ENCODE results near the gene TEAD3.
"Not testable (repeated sequence)": the region's sequence is repeated elsewhere in the genome, so short reads cannot be mapped to it uniquely, and the experiment has no call there.

TEAD3 gene

DNA sequence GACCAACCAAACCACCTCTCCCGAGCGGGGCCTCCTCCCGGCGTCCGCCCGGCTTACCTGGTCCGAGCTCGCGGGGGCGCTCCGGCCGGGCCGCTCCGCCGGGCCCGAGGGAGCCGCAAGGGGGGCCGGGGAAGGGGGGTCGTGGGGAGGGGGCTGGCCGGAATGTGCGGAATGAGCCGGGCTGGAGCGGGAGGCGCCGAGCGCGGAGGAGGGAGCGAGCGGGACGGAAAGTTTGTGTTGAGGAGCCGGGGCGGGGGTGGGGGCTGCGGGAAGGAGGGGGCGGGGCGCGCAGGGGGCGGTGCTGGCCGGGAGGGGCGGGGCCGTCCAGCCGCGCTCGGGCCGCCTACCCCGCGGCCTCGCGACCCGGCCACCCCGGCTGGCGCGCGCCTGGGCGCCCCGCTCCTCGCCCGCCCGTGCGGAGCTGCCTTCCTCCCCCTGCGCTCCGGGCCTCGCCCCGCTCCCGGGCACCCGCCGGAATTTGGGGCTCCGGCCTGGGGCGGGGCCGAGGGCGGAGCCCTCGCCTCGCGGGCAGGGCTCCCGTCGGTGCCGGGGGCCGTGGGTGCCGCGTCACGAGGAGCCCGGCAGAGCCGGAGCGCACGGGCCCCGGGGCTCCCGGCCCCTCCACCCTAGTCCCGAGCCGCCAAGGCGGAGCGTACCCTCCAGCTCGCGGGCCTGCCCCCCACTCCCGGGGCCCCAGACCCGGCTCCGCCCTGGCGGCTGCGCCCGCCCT lies at the start of gene TEAD3:
TEAD3 (minus strand) TSS at position 239 of the 730 bp plus-strand sequence.
- peak in 1 of 2 donors; percentile 47 for DNase-seq

DNA sequence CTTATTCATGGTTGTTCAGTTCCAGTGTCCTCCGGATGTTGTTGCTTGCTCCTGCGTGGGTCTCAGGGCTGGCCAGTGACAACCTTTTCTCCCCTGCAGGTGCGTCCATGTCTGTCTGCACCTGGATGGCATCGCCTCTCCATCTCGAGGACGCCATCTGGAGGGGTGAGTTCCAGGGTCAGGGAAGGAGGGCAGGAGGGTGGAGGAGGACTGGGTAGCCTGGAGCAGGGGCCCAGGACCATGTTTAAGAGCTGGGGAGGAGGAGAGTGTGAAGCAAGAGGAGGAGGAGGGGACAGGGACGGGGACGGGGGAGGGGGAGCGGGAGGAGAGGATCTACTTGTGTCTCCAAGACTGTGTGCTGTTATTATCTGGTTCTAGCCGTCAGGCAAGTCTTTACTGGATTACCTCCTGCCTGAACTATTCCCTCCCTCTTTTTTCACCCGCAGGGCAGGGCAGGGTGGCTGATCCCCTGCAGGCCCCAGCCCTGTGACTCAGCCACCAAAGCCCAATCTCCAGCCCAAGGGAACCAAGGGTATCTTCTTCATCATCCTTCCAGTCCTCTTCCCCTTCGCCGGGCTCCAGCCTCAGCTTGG lies 48.0 kb upstream of the TEAD3 start:
- no peak for DNase-seq

DNA sequence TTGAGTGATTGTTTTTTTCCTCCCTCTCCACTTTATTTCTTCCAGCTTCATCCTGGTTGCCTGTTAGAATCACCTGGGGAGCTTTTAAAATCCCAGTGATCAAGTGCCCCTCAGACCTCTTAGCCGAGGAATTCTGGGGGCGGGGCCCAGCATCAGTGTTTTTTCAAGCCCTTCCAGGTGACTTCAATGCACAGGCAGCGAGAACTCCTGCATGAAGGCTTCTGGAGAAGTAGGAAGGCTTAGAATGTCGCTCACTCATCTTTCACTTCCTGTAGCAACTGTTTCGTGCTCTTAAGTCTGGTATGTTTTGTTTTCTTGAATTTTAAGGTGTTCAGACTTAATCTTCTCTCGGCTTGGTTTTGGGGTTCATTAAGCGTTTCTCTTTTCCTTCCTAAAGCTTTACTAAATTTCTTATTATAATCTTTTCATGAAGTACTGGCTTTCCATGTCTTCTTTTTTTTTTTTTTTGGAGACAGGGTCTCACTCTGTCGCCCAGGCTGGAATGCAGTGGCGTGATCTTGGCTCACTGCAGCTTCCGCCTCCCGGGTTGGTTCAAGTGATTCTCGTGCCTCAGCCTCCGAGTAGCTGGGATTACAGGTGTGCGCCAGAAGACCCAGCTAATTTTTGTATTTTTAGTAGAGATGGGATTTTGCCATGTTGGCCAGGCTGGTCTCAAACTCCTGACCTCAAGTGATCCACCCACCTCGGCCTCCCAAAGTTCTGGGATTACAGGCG lies 46.7 kb upstream of the TEAD3 start:
- DNase-seq, result no peak

DNA sequence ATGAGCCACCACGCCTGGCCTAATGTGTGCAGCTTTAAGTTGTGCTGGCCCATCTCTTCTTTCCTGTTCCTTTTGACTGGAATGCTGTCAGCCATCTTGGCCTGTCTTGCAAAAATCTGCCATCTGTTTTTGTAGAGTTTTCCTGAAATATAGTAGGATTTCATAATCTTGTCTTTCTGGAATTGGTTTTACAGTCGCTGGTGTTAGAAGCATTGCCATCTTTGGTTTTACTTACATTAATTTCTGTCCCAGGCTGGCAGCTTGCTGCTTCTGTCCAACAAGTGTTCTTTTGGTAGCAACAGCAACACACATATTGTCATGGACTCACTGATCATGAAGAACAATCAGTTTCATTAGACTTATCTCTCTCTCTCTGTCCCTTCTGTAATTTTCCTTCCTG lies 45.0 kb upstream of the TEAD3 start:
- DNase-seq, result no peak

- no peak for DNase-seq
Observed at GRCh38 chr6:35539223-35539622, 42.3 kb upstream of the TEAD3 start.

GRCh38 chr6:35535847-35536246 lies 39.0 kb upstream of the TEAD3 start:
- not testable (repeated sequence) for DNase-seq

DNA sequence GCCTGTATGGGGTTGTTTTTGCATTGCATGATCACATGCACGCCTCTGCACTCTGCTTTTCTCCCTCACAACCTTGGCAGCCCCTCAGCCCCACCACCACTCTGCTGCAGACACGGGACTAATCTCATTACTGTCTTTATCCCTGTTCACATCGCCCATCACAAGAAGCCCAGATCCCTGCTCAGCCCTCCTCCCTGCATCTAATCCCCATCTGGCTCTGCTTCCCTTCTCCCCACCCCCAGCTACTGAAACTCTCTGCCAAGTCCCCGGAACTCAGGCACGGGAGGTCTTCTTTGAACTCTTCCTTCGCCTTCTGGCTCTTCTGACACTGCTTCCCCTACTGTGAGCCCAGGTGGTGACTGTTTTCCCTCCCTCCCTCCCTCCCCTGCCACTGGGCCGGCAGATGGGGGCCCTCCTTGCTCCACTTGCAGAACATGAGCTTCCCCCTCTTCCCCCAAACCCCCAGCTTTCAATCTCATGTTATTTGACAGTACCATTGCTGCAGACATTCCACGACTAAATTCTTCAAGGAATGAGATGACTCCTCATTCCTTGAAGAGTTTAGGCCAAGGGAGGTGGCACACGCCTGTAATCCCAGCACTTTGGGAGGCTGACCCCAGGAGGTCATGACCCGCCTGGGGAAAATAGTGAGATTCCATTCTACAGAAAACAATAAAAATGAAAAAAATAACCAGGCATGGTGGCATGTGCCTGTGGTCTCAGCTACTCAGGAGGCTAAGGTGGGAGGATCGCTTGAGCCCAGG lies 37.7 kb upstream of the TEAD3 start:
- DNase-seq, result no peak

DNA sequence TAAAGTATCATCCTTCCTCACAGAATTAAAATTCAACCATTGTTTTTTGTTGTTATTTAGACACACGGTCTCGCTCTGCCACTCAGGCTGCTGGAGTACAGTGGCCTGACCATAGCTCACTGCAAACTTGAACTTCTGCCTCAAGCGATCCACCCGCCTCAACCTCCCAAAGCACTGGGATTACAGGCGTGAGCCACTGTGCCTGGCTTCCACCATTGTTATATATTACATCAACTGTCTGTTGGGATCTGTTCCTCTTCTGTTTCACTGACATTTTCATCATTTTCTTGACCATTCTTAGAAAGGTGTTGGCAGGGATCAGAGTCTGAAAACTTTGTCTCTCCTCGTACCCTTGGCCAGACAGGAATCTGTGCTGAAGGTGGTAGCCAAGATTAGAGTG lies 37.1 kb upstream of the TEAD3 start:
- no peak for DNase-seq

GRCh38 chr6:35532126-35532525 lies 35.2 kb upstream of the TEAD3 start:
- no peak for DNase-seq

DNA sequence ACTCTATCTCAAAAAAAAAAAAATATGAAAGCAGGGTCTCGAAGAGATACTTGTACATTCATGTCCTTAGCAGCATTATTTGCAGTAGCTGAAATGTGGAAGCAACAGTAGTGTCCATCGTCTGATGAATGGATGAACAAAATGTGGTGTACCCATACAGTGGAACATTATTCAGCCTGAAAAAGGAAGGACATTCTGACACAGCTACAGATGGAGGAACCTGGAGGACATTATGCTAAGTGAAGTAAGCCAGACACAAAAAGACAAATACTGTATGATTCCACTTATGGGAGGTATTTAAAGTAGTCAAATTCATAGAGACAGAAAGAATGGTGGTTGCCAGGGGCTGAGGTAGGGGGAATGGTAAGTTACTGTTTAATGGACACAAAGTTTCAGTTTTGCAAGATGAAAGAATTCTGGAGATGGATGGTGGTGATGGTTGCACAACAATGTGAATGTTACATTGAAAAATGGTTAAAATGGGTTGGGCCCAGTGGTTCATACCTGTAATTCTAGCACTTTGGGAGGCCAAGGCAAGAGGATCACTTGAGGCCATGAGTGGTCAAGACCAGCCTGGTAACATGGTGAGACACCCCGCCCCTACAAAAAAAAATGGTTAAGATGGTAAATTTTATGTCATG lies 27.6 kb upstream of the TEAD3 start:
- no peak for DNase-seq

DNA sequence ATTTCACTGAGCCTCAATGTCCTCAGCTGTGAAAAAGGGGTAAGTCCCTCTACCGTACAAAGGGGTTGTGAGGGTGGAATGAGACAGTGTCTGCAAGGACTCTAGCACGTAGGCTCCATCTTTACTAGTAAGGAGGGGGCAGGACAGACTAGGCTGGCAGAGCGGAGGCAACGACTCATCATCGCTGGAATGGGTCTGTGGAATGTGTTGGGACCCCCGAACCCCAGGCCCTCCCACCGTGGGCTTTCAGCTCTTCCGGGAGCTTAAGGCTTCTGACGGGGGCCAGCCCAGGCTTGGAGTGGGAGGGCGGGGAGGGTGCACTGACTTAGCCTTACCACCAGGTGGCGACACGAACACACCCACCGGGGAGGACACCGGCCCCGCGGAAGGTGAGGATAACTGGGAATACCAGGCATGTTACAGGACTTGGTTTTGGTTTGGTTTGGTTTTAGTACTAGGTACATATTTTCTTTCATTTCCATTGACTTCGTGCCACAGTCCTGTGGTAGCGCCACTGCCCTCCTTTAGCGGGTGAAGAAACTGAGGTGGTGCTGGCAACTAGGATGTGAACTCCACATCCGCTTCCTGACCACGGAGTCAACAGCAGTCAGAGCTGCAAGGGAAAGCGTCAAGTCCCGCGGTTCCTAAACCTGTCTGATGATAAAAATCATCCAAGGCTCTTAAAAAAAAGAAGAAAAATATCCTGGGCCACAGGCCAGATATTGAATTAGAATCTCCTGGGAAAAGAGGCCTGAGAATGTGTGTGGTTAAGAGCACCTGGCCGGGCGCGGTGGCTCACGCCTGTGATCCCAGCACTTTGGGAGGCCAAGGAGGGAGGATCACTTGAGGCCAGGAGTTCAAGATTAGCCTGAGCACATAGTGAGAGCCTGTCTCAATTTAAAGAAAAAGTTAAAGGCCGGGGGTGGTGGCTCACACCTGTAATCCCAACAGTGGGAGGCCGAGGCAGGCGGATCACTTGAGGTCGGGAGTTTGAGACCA lies 26.1 kb upstream of the TEAD3 start:
- peak; percentile 82 to 86 for DNase-seq

GRCh38 chr6:35522151-35522550 lies 25.3 kb upstream of the TEAD3 start:
- DNase-seq, result no peak

GRCh38 chr6:35521235-35521634 lies 24.4 kb upstream of the TEAD3 start:
- DNase-seq, result no peak

GRCh38 chr6:35519313-35520015 lies 22.6 kb upstream of the TEAD3 start:
- DNase-seq, result no peak

DNA sequence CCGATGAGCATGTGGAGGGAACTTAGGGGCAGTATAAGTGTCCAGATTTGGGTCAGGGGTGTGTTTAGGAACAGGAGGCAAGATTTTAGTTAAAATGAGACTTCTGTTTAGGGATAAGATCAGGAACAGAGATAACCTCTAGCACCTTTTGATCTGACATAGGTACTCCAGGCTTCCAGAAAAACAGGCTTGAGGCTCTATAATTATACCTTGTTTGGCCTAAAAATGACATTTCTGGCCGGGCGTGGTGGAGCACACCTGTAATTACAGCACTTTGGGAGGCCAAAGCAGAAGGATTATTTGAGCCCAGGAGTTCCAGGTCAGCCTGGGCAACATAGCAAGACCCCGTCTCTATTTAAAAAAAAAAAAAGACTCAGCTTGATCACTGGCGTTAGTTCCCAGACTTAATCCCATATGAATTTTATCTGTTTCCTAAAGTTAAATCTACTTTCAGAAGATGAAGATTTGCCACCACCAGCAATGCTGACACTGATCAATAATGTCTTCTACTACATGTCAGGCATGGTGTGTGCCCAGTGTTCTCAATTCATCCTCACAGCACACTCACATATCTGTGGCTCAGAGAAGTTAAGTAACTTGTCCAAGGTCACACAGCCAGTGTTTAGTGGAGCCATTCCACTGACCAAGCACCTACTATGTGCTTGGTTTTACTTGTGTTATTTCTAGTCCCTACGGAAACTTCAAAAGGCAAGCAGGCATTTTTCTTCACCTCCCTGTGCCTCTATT lies 21.9 kb upstream of the TEAD3 start:
- no peak for DNase-seq

DNA sequence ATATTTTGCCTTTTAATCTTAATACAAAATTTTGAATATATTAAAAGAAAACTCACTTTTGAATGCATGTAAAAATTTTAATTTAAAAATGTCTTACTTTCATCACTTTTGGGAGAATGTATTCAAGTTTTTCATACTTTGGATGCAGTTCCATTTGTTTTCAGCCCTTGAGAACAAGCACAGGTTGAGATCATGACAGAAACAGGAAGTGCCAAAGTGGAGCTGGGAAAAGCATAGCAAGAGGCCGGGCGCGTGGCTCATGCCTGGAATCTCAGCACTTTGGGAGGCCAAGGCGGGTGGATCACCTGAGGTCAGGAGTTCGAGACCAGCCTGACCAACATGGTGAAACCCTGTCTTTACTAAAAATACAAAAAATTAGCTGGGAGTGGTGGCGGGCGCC lies 21.1 kb upstream of the TEAD3 start:
- not testable (repeated sequence) for DNase-seq

DNA sequence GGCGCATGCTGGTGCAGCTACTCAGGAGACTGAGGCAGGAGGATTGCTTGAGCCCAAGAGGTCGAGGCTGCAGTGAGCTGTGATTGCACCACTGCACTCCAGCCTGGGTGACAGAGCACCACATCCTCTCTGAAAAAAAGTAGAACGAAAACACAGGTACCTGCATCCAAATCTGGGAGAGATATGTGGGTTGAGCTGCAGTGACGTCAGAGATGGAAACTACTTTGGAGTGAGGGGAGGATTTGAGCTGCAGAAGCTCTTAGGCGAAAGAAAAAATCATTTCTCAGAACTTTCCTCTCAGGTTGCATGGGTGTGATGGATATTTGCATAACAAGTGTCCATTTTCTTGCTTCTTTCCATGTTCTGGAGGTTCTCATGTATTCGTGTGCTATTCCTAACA lies 19.8 kb upstream of the TEAD3 start:
- DNase-seq, result no peak

DNA sequence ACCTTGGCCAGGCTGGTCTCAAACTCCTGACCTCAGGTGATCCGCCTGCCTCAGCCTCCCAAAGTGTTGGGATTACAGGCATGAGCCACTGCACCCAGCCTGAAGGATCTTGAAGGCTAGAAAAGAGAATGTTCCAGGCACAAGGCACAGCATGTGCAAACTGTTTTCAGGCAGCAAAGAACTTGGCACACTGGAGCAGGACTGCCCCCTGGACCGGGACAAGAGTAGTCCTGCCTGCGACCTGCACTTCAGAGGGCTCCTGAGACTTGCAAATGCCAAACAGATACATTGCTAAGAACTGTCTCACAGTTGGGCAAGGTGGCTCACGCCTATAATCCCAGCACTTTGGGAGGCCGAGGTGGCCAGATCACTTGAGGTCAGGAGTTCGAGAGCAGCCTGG lies 19.1 kb upstream of the TEAD3 start:
- not testable (repeated sequence) for DNase-seq

- no peak for DNase-seq
Observed at GRCh38 chr6:35514587-35514986, 17.7 kb upstream of the TEAD3 start.

DNA sequence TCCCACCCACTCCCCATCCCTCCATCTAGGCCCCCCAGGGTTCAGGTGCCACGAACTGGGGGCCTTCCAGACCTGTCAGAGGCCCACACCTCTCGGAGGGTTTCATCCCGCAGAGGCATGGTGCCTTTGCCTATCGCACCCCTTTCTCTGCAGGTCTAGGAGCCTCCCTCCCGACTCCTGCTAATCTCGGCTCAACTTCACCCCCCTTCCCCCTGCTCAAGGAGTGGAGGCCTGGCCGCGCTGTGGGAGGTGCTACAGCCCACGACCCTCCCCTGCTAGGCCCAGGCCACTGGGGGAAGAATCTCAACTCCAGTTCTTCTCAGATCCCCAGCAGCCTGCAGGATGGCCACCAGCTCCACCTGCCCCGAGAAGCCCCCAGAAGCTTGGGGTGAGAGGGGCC lies 15.9 kb upstream of the TEAD3 start, which contains the start of gene TULP1:
TULP1 (minus strand) TSS at position 157 of the 400 bp plus-strand sequence; CDS start at position 119, 38 bp downstream.
- no peak for DNase-seq
